Kidney (tissue), 14 donors: Measurements from ENCODE around the gene MYADML2. TPM values are rescaled to one million over a fixed set of nuclear protein-coding genes. Genes with fewer than 3 reads are reported as not detected.
A peak's percentile ranks its signal among the peaks of the same experiment; 100 is the strongest.

Experiments used
- DNase-seq, 5 donors: peaks; one replicate each; pipeline ENCODE4 v3.0.0-alpha.2; 2013 to 2020
- FAIRE-seq: peaks from 2 replicates; lab custom pipeline; 2012; peaks lifted over from hg19 to GRCh38; lab: Jason Lieb, UNC
- H3K27ac ChIP-seq, 2 donors: one replicate each; pipeline ENCODE4 v1.7.0; 2013; ENCODE audit warnings: low read depth in 2 of 2, low read length in 2 of 2, inconsistent platforms in 1 of 2
- H3K27me3 ChIP-seq: one replicate; pipeline ENCODE4 v1.7.1; 2013; ENCODE audit warnings: low read length, inconsistent platforms; ENCODE audit not compliant: control insufficient read depth, insufficient read depth
- H3K36me3 ChIP-seq, 3 donors: one replicate each; pipeline versions ENCODE4 v1.7.0 to v1.7.1; 2013; ENCODE audit warnings: low read length in 3 of 3, control low read depth in 1 of 3, inconsistent platforms in 1 of 3; ENCODE audit not compliant: insufficient read depth in 3 of 3, control insufficient read depth in 2 of 3
- H3K4me1 ChIP-seq, 3 donors: one replicate each; pipeline versions ENCODE4 v1.7.0 to v1.7.1; 2013; ENCODE audit warnings: low read length in 3 of 3, inconsistent platforms in 1 of 3, low read depth in 1 of 3; ENCODE audit not compliant: control insufficient read depth in 2 of 3, insufficient read depth in 2 of 3
- H3K4me3 ChIP-seq, 3 donors: one replicate each; pipeline versions ENCODE4 v1.7.0 to v1.8.1; 2013; ENCODE audit warnings: low read length in 3 of 3, control low read depth in 1 of 3, inconsistent platforms in 1 of 3
- H3K9ac ChIP-seq, 3 donors: one replicate each; pipeline versions ENCODE4 v1.7.0 to v1.7.1; 2013; ENCODE audit warnings: low read length in 3 of 3, control low read depth in 1 of 3, inconsistent platforms in 1 of 3
- H3K9me3 ChIP-seq, 3 donors: one replicate each; pipeline versions ENCODE4 v1.7.0 to v1.7.1; 2013; ENCODE audit warnings: low read length in 3 of 3, control low read depth in 1 of 3, inconsistent platforms in 1 of 3; ENCODE audit not compliant: control insufficient read depth in 2 of 3, insufficient read depth in 1 of 3
- CTCF ChIP-seq: IDR thresholded peaks from 3 replicates; pipeline ENCODE4 v1.5.1; 2012; ENCODE audit warnings: mild to moderate bottlenecking, moderate library complexity, borderline replicate concordance; ENCODE audit not compliant: insufficient read depth; ENCODE audit errors: extremely low read depth
- intact Hi-C: fragments of 100-400 bp; cut with DNase I; formaldehyde crosslinking; loops from one replicate; pipeline ENCODE4 v1.11.1; 2022
- polyA plus RNA-seq: library from polyadenylated mRNA; stranded (reverse); fragments of 350-450 nt; fragmentation: Illumina TruSeq; extraction: RNeasy Lipid Tissue Mini Kit (QIAGEN cat#74804); gene quantifications from one replicate; pipeline ENCODE4 v1.2.3, GENCODE V29; 2014; ENCODE audit warnings: low read depth, low replicate concordance; ENCODE audit not compliant: insufficient read depth
- total RNA-seq: library from RNA; stranded (reverse); fragmentation: NEBNext Ultra II Directional; extraction: Animal tissue kit (Norgen Biotek cat#: 25700); gene quantifications from one replicate; pipeline ENCODE4 v1.2.1, GENCODE V29; 2021
- donor health status: control.
- donor health status: control.
- donor health status: control.
- donor health status: control.
- donor health status: control.
- donor health status: DM: yes; HTN: yes; CAD: no.
- donor health status: Normal renal cell carcinoma (clear cell type).

Gene MYADML2
- total and polyA plus RNA-seq, 2 donors from 2014 or later, result not detected

GRCh38 chr17:81906476-81907218, 40.4 kb downstream of the MYADML2 start:
- Histone ChIP-seq H3K9ac (no peak overlapping the region), H3K27me3 (no peaks in the 10 kb centered on the region), H3K4me1 (peaks cover 0 to 11% (median 0%) of the 10 kb centered on the region in 3 donors), H3K36me3 (peaks cover 0 to 8% (median 3%) of the 10 kb centered on the region in 3 donors), H3K9me3 (no peaks in the 10 kb centered on the region), H3K27ac (no peak overlapping the region), H3K4me3 (no peak overlapping the region)
- TF ChIP-seq CTCF, result no peak
- DNase-seq (no peak), FAIRE-seq (no peak)
- intact Hi-C loops, result no loop called here

- intact Hi-C loops, result no loop called here
- no peaks in the 10 kb centered on the region for H3K9me3 ChIP-seq
- no peak for TF ChIP-seq CTCF
Observed at GRCh38 chr17:81905993-81906392, 41.0 kb downstream of the MYADML2 start.

GRCh38 chr17:81905424-81905875, 41.6 kb downstream of the MYADML2 start:
- H3K4me1 ChIP-seq, result peaks cover 0 to 10% (median 0%) of the 10 kb centered on the region in 3 donors
- intact Hi-C loops, result no loop called here
- no peaks in the 10 kb centered on the region for H3K27me3 ChIP-seq
- DNase-seq (peak in 1 of 5 donors; percentile 64), FAIRE-seq (no peak)
- no peak overlapping the region for H3K4me3 ChIP-seq
- H3K36me3 ChIP-seq, result peaks cover 0 to 9% (median 3%) of the 10 kb centered on the region in 3 donors
- no peak overlapping the region for H3K27ac ChIP-seq
- H3K9me3 ChIP-seq, result no peaks in the 10 kb centered on the region
- H3K9ac ChIP-seq, result no peak overlapping the region
- no peak for TF ChIP-seq CTCF

More at GRCh38 chr17:81905993-81906392, 41.0 kb downstream of the MYADML2 start:
- FAIRE-seq, result no peak
- Histone ChIP-seq H3K27me3 (no peaks in the 10 kb centered on the region), H3K4me1 (peaks cover 0 to 11% (median 0%) of the 10 kb centered on the region in 3 donors), H3K27ac (no peak overlapping the region), H3K9ac (no peak overlapping the region), H3K36me3 (peaks cover 0 to 8% (median 3%) of the 10 kb centered on the region in 3 donors), H3K4me3 (no peak overlapping the region)
- peak in 1 of 5 donors; percentile 54 for DNase-seq
